Gastroesophageal sphincter (tissue), 4 donors: Measurements from ENCODE around the gene TMEM273. TPM values are rescaled to one million over a fixed set of nuclear protein-coding genes. Genes with fewer than 3 reads are reported as not detected.

ENCODE experiments used
- ATAC-seq: fragments of 150-250 bp; one replicate; pipeline ENCODE4 v1.9.1; 2016; ENCODE audit warnings: mild to moderate bottlenecking, moderate library complexity
- H3K27ac ChIP-seq, 4 donors: fragments of 200-600 bp; sonication (generic) in 3 of 4; 1 replicate in 3 of 4; 2 replicates in 1 of 4; pipeline ENCODE4 v1.5.1; 2016 to 2019
- H3K27me3 ChIP-seq: fragments of 200-600 bp; sonication (generic); one replicate; pipeline ENCODE4 v1.5.1; 2019
- H3K36me3 ChIP-seq, 2 donors: fragments of 200-600 bp; sonication (generic); one replicate each; pipeline ENCODE4 v1.5.1; 2019; ENCODE audit warnings: control low read depth in 1 of 2
- H3K4me1 ChIP-seq, 3 donors: fragments of 200-600 bp; sonication (generic); 1 replicate in 2 of 3; 2 replicates in 1 of 3; pipeline ENCODE4 v1.5.1; 2016 to 2019; ENCODE audit warnings: control low read depth in 2 of 3
- H3K4me3 ChIP-seq, 2 donors: fragments of 200-600 bp; sonication (generic); one replicate each; pipeline ENCODE4 v1.5.1; 2019; ENCODE audit warnings: mild to moderate bottlenecking in 1 of 2, moderate library complexity in 1 of 2
- H3K9me3 ChIP-seq, 3 donors: fragments of 200-600 bp; sonication (generic); one replicate each; pipeline ENCODE4 v1.5.1; 2017 to 2019; ENCODE audit warnings: control low read depth in 2 of 3
- CTCF ChIP-seq, 4 experiments: fragments of 200-600 bp in 2 of 4; fragments of 450-650 bp in 2 of 4; sonication (generic) in 1 of 4; IDR thresholded peaks; one replicate each; pipeline ENCODE4 v1.5.1; 2017 to 2019; ENCODE audit warnings: antibody characterized with exemption in 4 of 4, mild to moderate bottlenecking in 2 of 4, moderate library complexity in 2 of 4
- EP300 ChIP-seq: sonication (generic); formaldehyde crosslinking; IDR thresholded peaks from one replicate; pipeline ENCODE4 v1.6.1; 2017; ENCODE audit warnings: antibody characterized with exemption, mild to moderate bottlenecking
- POLR2A ChIP-seq, 2 donors: fragments of 450-650 bp; IDR thresholded peaks; one replicate each; pipeline ENCODE4 v1.6.1; 2017; ENCODE audit warnings: antibody characterized with exemption in 2 of 2, mild to moderate bottlenecking in 2 of 2, moderate library complexity in 1 of 2
- POLR2AphosphoS5 ChIP-seq: sonication (generic); formaldehyde crosslinking; IDR thresholded peaks from one replicate; pipeline ENCODE4 v1.6.1; 2017; ENCODE audit warnings: antibody characterized with exemption
- WGBS, 2 donors: methylation state at CpG; one replicate each; pipeline ENCODE4 v1.1.5; 2018; ENCODE audit warnings: low coverage in 1 of 2; 5-methylcytosine and 5-hydroxymethylcytosine counted together
- total RNA-seq, 4 donors: library from RNA; depleted of rRNA; stranded (reverse); fragments of >200 nt; gene quantifications; one replicate each; pipeline ENCODE4 v1.1.0, GENCODE V29; 2016

TMEM273 gene
- total RNA-seq, 4 donors from 2014 or later: 12.4 to 65.8 (median 21.7) TPM

GRCh38 chr10:49208996-49209395, 20.8 kb upstream of the TMEM273 start:
- no peak for ATAC-seq
- WGBS, 2 donors: 80% methylated on average over 1 of the region's 2 CpGs; no CpG with 5 or more reads in 1 of the 2 donors
- no peaks in the 10 kb centered on the region for H3K36me3 ChIP-seq
- H3K9me3 ChIP-seq: no peaks in the 10 kb centered on the region
- H3K4me1 ChIP-seq: no peaks in the 10 kb centered on the region
- peaks cover 13% of the 10 kb centered on the region for H3K27me3 ChIP-seq
- no peak for TF ChIP-seq POLR2AphosphoS5
- no peak for TF ChIP-seq EP300
- TF ChIP-seq POLR2A (IDR thresholded peaks at IDR 0.05): no peak
- no peak for TF ChIP-seq CTCF (IDR thresholded peaks at IDR 0.05)
- no peak overlapping the region for H3K27ac ChIP-seq
- H3K4me3 ChIP-seq: no peak overlapping the region

GRCh38 chr10:49207936-49208487, 19.8 kb upstream of the TMEM273 start:
- WGBS, 2 donors: 56 to 67% methylated on average over 1 to 9 of the region's 9 CpGs
- Histone ChIP-seq H3K4me3 (no peak overlapping the region), H3K36me3 (no peaks in the 10 kb centered on the region), H3K27ac (no peak overlapping the region), H3K27me3 (peaks cover 13% of the 10 kb centered on the region), H3K4me1 (no peaks in the 10 kb centered on the region), H3K9me3 (no peaks in the 10 kb centered on the region)
- no peak for ATAC-seq
- TF ChIP-seq POLR2A (IDR thresholded peaks at IDR 0.05): no peak
- no peak for TF ChIP-seq POLR2AphosphoS5
- TF ChIP-seq EP300: no peak
- TF ChIP-seq CTCF (IDR thresholded peaks at IDR 0.05): no peak

GRCh38 chr10:49207113-49207512, 18.9 kb upstream of the TMEM273 start:
- WGBS, 2 donors: 69 to 72% methylated on average over 3 of the region's 3 CpGs
- no peak overlapping the region for H3K4me3 ChIP-seq
- no peak for TF ChIP-seq EP300
- no peak for TF ChIP-seq POLR2AphosphoS5
- TF ChIP-seq POLR2A (IDR thresholded peaks at IDR 0.05): no peak
- TF ChIP-seq CTCF (IDR thresholded peaks at IDR 0.05): no peak
- no peak overlapping the region for H3K27ac ChIP-seq
- no peaks in the 10 kb centered on the region for H3K36me3 ChIP-seq
- H3K4me1 ChIP-seq: no peaks in the 10 kb centered on the region
- peaks cover 13% of the 10 kb centered on the region for H3K27me3 ChIP-seq
- ATAC-seq: no peak
- no peaks in the 10 kb centered on the region for H3K9me3 ChIP-seq

GRCh38 chr10:49205206-49205605, 17.0 kb upstream of the TMEM273 start:
- no peak for ATAC-seq

More at GRCh38 chr10:49205206-49205605, 17.0 kb upstream of the TMEM273 start:
- Histone ChIP-seq H3K36me3 (no peaks in the 10 kb centered on the region), H3K9me3 (no peaks in the 10 kb centered on the region), H3K27me3 (peaks cover 13% of the 10 kb centered on the region), H3K27ac (no peak overlapping the region), H3K4me3 (no peak overlapping the region), H3K4me1 (no peaks in the 10 kb centered on the region)
- TF ChIP-seq POLR2AphosphoS5 (no peak), EP300 (no peak), POLR2A (IDR thresholded peaks at IDR 0.05) (no peak), CTCF (IDR thresholded peaks at IDR 0.05) (no peak)
- 40 to 58% methylated on average over 3 of the region's 3 CpGs for WGBS, 2 donors
